GM19238 (cell line): Measurements from ENCODE around the gene COX7B2.

ENCODE experiments used
- DNase-seq: peaks from one replicate; pipeline ENCODE4 v3.0.0; 2011; ENCODE audit warnings: low spot score; ENCODE audit not compliant: insufficient read length

The COX7B2 gene

DNA sequence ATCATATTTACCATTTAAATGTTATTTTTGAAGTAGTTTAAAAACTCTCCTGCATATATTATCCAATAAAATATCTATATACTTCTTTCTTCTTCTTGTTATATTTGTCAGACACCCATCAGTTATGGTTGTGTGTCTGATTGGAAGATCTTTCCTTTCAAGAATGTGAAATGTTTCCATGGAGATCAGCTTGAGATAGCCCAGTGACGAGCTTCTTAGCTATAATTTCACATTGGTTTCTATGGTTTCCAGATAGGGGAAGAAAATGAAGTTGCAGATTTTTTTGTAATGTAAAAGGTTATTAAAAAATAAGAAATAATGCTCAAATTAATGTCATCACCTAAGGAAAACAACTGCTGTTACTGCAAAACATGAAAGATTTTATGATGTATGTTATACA lies 189.0 kb downstream of the COX7B2 start:
- DNase-seq, result no peak

GRCh38 chr4:46717950-46718349 lies 191.1 kb downstream of the COX7B2 start:
- no peak for DNase-seq

GRCh38 chr4:46715468-46715867 lies 193.6 kb downstream of the COX7B2 start:
- no peak for DNase-seq

- no peak for DNase-seq
These were observed 210.2 kb downstream of the COX7B2 start for GRCh38 chr4:46698891-46699290.
